ENCODE data around the gene MRPS12. TPM values are rescaled to one million over a fixed set of nuclear protein-coding genes. Genes with fewer than 3 reads are reported as not detected.
A peak's percentile ranks its signal among the peaks of the same experiment; 100 is the strongest.

Gene MRPS12
- total and polyA plus RNA-seq, 9 donors, result 5.5 to 24.1 (median 19.7) TPM

DNA sequence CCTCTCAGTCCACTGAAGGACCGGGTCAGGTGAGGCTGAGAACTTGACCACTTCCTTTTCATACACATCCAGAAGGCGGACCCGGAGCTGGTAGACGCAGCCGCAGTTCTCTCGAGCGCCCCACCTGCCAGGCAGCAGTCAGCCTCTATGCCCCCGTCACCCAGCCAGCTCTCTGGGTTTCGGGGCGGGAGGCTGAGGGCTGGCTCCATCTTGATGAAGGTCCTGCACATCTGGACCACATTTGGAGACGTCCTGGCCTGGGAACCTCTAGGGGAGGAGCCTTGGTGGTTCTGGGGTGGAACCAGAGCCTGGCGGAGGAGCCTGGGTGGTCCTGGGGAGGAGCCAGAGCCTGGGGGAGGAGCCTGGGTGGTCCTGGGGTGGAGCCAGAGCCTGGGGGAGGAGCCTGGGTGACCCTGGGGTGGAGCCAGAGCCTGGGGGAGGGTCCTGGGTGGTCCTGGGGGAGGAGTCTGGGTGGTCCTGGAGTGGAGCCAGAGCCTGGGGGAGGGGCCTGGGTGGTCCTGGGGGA, 14.3 kb downstream of the MRPS12 start:
- Histone ChIP-seq H3K27me3 (no peaks in the 10 kb centered on the region), H3K27ac (no peak overlapping the region), H3K4me1 (ENCODE audit: insufficient read depth) (peaks cover 3% of the 10 kb centered on the region), H3K9me3 (no peaks in the 10 kb centered on the region), H3K36me3 (no peaks in the 10 kb centered on the region), H3K4me3 (no peak overlapping the region)
- 89 to 91% (median 89%) methylated on average over 11 to 12 of the region's 12 CpGs for WGBS, 3 donors
- no peak for TF ChIP-seq POLR2A (IDR thresholded peaks at IDR 0.05)
- no peak for TF ChIP-seq EP300 (IDR thresholded peaks at IDR 0.05)
- TF ChIP-seq, protein P1, sequence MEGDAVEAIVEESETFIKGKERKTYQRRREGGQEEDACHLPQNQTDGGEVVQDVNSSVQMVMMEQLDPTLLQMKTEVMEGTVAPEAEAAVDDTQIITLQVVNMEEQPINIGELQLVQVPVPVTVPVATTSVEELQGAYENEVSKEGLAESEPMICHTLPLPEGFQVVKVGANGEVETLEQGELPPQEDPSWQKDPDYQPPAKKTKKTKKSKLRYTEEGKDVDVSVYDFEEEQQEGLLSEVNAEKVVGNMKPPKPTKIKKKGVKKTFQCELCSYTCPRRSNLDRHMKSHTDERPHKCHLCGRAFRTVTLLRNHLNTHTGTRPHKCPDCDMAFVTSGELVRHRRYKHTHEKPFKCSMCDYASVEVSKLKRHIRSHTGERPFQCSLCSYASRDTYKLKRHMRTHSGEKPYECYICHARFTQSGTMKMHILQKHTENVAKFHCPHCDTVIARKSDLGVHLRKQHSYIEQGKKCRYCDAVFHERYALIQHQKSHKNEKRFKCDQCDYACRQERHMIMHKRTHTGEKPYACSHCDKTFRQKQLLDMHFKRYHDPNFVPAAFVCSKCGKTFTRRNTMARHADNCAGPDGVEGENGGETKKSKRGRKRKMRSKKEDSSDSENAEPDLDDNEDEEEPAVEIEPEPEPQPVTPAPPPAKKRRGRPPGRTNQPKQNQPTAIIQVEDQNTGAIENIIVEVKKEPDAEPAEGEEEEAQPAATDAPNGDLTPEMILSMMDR (IDR thresholded peaks at IDR 0.05), result no peak
- intact Hi-C loops (cut with DNase I), result no loop called here
- peak in 1 of 5 donors; percentile 40 for DNase-seq

DNA sequence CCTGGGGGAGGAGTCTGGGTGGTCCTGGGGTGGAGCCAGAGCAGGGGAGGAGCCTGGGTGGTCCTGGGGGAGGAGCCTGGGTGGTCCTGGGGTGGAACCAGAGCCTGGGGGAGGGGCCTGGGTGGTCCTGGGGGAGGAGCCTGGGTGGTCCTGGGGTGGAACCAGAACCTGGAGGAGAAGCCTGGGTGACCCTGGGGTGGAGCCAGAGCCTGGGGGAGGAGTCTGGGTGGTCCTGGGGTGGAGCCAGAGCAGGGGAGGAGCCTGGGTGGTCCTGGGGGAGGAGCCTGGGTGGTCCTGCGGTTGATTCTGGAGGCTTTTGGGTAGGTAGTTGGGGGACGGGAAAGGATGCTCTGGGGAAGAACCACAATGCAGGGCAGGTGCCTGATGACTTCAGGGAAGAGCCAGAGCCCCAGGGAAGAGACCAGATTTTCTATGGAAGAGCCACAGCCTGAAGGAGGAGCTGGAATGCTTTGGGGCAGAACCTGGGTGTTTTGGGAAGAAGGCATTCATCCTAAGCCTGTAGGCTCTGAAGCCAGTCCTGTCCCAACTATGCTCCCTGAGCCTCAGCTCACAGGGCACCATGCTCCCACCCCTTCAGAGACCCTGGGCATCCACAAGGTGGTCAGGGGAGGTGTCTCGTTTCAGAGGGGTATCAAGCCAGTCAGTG, 15.0 kb downstream of the MRPS12 start:
- Histone ChIP-seq H3K27ac (no peak overlapping the region), H3K9me3 (no peaks in the 10 kb centered on the region), H3K4me1 (ENCODE audit: insufficient read depth) (peaks cover 6% of the 10 kb centered on the region), H3K36me3 (no peaks in the 10 kb centered on the region), H3K4me3 (no peak overlapping the region), H3K27me3 (no peaks in the 10 kb centered on the region)
- 87 to 96% (median 94%) methylated on average over 3 of the region's 3 CpGs for WGBS, 3 donors
- TF ChIP-seq, protein P1 (IDR thresholded peaks at IDR 0.05), result no peak
- intact Hi-C loops (cut with DNase I), result no loop called here
- DNase-seq, result peak in 1 of 5 donors; percentile 36

DNA sequence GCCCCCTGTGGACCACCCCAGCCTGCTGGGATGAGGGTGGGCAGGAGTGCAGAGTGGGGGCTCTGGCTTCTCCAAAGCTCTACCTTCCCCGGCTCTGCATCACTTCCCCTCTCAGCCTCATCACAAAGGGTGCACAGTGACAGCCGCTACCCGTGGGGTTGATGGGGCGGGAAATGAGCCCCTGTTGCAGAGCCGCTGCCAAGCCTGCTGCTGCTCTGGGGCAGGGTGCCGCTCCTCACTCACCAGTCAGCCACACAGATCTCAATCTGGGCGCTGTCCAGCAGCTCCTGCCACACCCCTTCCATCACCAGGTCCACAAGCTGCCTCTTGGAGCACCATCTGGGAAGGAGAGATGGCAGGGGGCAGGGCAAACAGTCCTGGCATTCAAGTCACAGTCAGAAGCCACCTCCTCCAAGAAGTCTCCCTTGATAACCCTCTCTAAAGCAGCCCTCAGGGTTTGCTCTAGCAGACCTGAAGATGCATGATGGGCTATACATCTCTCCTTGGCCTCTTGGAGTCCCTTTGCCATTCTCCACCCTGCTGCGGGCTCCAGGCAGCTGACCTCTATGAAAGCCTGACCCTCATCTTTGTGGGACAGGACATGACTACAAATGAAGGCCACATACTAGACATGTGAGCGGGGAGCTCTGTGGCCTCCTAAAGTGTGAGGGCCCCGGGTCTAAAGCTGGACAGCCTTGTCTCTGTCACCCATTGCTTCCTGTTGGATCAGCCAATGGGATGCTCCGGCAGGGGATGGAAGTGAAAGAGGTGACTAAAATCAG, 15.7 kb downstream of the MRPS12 start:
- peak in 1 of 5 donors; percentile 30 for DNase-seq
- WGBS, 3 donors, result 87 to 91% (median 90%) methylated on average over 11 of the region's 11 CpGs
- Histone ChIP-seq H3K9me3 (no peaks in the 10 kb centered on the region), H3K27ac (no peak overlapping the region), H3K36me3 (no peaks in the 10 kb centered on the region), H3K27me3 (no peaks in the 10 kb centered on the region), H3K4me1 (ENCODE audit: insufficient read depth) (peaks cover 6% of the 10 kb centered on the region), H3K4me3 (no peak overlapping the region)
- TF ChIP-seq, protein P1 (IDR thresholded peaks at IDR 0.05), result no peak
- TF ChIP-seq EP300 (IDR thresholded peaks at IDR 0.05) (no peak), POLR2A (IDR thresholded peaks at IDR 0.05) (no peak)
- intact Hi-C loops (cut with DNase I), result no loop called here

DNA sequence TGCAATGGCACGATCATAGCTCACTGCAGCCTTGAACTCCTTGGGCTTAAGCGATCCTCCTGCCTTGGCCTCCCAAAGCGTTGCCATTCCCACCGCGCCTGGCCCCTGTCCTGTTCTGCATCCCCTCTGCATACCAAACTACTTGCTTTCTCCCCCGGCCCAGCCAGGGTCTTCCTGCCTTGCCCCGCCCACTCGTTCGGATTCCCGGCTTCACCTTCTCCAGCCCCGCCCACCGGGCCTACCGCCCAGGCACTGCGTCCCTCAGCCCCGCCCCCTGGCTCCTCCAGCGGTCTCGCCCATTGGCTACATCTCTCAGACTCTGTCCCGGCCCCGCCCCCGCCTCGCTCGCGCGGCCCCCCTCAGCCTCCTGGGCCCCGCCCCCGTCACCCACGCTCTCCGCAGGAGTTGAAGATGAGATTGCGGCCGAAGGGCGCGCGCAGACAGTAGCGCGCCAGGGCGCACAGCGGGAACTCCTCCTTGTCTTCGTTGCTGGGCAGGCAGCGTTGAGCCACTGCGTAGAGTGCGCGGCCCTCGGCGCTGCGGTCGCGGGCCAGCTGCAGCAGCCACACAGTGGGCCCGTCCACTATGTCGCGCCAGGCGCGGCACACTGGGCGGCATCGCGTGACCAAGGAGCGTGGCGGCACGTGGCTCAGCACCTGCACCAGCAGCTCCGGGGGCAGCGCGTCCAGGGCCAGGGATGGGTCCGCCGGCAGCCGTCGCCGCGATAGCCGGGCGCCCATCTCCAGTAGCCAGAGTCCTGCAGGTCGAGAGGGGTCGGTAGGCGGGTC, 19.0 kb downstream of the MRPS12 start:
- Histone ChIP-seq H3K27me3 (no peaks in the 10 kb centered on the region), H3K4me3 (peak overlapping the region; percentile 22), H3K4me1 (ENCODE audit: insufficient read depth) (peaks cover 6% of the 10 kb centered on the region), H3K27ac (no peak overlapping the region), H3K9me3 (no peaks in the 10 kb centered on the region), H3K36me3 (no peaks in the 10 kb centered on the region)
- peak; percentile 92 to 97 (median 94) for DNase-seq
- 6 to 18% (median 7%) methylated on average over 30 to 72 of the region's 72 CpGs for WGBS, 3 donors
- intact Hi-C loops (cut with DNase I), result loop anchor here in 1 of 4 donors (10.0 kb wide), 1 partner anchor 375 kb away; the partner anchor contains the start of gene LRFN1
- TF ChIP-seq POLR2A (IDR thresholded peaks at IDR 0.05), result no peak

All from ovary (tissue), 9 donors.